ENCODE data around the gene ZNF451. TPM values are rescaled to one million over a fixed set of nuclear protein-coding genes. Genes with fewer than 3 reads are reported as not detected.
A peak's percentile ranks its signal among the peaks of the same experiment; 100 is the strongest.

ZNF451 gene
- total RNA-seq, 1 donor from 2014 or later, result 71.9 TPM

DNA sequence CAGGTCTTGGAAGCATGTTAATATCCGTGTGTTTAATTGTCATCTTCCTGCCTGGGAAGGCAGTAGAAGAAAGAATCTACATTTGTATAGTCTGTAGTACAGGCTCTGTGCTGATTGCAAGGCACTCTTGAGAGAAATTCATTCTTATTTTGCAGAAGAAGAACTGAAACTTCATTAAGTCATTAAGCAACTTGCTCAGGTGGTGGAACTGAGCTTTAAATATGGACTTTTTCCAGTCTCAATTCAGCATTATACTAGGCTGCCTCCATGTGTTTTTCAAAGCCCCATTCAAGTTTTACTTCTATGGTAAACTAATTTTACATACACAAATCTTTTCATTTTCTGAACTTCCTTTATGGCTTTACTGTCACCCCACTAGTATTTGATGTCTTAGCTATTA lies 18.7 kb downstream of the ZNF451 start:
- H3K9me3 Mint-ChIP-seq, result no peaks in the 10 kb centered on the region
- TF ChIP-seq, protein P1, sequence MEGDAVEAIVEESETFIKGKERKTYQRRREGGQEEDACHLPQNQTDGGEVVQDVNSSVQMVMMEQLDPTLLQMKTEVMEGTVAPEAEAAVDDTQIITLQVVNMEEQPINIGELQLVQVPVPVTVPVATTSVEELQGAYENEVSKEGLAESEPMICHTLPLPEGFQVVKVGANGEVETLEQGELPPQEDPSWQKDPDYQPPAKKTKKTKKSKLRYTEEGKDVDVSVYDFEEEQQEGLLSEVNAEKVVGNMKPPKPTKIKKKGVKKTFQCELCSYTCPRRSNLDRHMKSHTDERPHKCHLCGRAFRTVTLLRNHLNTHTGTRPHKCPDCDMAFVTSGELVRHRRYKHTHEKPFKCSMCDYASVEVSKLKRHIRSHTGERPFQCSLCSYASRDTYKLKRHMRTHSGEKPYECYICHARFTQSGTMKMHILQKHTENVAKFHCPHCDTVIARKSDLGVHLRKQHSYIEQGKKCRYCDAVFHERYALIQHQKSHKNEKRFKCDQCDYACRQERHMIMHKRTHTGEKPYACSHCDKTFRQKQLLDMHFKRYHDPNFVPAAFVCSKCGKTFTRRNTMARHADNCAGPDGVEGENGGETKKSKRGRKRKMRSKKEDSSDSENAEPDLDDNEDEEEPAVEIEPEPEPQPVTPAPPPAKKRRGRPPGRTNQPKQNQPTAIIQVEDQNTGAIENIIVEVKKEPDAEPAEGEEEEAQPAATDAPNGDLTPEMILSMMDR (IDR thresholded peaks at IDR 0.05), result no peak
- H3K4me1 Mint-ChIP-seq, result peaks cover 43% of the 10 kb centered on the region
- intact Hi-C loops (cut with micrococcal nuclease), result loop anchor here (1.0 to 10.0 kb wide), 4 partner anchors 64 to 209 kb away; partner anchors contain the start of genes BAG2, PRIM2 and RAB23
- peaks cover 27% of the 10 kb centered on the region for H3K36me3 Mint-ChIP-seq (ENCODE audit: low read depth)
- peak; percentile 86 for ATAC-seq (ENCODE audit: low read depth)
- POLR2A ChIA-PET, result interaction anchor here (0.5 to 0.8 kb wide), 2 partner anchors 13 to 64 kb away, joined by 3 to 4 read pairs; no protein-coding TSS in a partner anchor
- H3K4me3 Mint-ChIP-seq, result peak overlapping the region; percentile 16
- H3K27ac Mint-ChIP-seq, result peak overlapping the region; percentile 59
- no peaks in the 10 kb centered on the region for H3K27me3 Mint-ChIP-seq
- DNase-seq, result no peak
- CTCF ChIA-PET, result no interaction called here

DNA sequence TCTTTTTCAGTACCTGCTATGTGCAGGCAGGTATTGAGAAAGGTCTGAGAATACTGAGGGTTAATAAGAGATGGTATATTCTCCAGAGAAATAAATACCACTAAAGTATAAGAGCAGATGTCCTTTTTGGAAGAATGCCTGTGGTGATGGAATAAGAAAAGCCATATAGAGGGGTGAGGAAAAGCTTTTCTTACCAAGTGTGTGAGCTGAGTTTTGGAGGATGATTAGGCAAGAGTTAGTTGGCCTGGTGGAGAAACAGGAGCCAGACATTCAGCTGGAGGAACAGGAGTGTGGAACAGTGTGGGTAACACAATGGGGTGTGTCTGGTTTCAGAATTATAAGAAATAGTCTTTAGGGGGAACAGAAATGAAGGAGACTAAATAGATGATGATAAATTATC lies 19.9 kb downstream of the ZNF451 start:
- CTCF ChIA-PET, result no interaction called here
- peak overlapping the region; percentile 6 for H3K27ac Mint-ChIP-seq
- DNase-seq (no peak), ATAC-seq (ENCODE audit: low read depth) (no peak)
- H3K9me3 Mint-ChIP-seq, result no peaks in the 10 kb centered on the region
- peaks cover 34% of the 10 kb centered on the region for H3K4me1 Mint-ChIP-seq
- TF ChIP-seq, protein P1 (IDR thresholded peaks at IDR 0.05), result no peak
- H3K27me3 Mint-ChIP-seq, result no peaks in the 10 kb centered on the region
- peaks cover 24% of the 10 kb centered on the region for H3K36me3 Mint-ChIP-seq (ENCODE audit: low read depth)
- no peak overlapping the region for H3K4me3 Mint-ChIP-seq
- POLR2A ChIA-PET, result no interaction called here
- intact Hi-C loops (cut with micrococcal nuclease), result loop anchor here (2.0 to 10.0 kb wide), 4 partner anchors 15 to 205 kb away; partner anchors contain the start of genes BAG2 and RAB23

DNA sequence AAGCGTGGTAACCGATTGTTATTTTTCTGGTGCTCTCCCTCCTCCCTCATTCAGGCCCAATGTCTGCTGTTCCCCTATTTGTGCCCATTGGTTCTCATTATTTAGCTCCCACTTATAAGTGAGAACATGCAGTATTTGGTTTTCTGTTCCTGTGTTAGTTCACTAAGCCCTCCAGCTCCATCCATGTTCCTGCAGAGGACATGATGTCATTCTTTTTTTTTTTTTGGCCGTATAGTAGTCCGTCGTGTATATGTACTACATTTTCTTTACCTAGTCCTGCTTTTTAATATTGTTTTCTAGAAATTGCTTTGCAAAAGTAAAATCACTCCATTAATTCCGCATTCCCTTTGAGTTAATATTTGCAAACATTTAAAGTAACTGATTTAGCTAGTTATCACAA lies 23.1 kb downstream of the ZNF451 start:
- Mint-ChIP-seq H3K27ac (no peak overlapping the region), H3K27me3 (no peaks in the 10 kb centered on the region), H3K36me3 (ENCODE audit: low read depth) (peaks cover 14% of the 10 kb centered on the region), H3K4me1 (peaks cover 29% of the 10 kb centered on the region), H3K4me3 (no peak overlapping the region), H3K9me3 (no peaks in the 10 kb centered on the region)
- ChIA-PET CTCF (no interaction called here), POLR2A (no interaction called here)
- intact Hi-C loops (cut with micrococcal nuclease), result no loop called here
- TF ChIP-seq, protein P1 (IDR thresholded peaks at IDR 0.05), result no peak
- DNase-seq (no peak), ATAC-seq (ENCODE audit: low read depth) (no peak)

DNA sequence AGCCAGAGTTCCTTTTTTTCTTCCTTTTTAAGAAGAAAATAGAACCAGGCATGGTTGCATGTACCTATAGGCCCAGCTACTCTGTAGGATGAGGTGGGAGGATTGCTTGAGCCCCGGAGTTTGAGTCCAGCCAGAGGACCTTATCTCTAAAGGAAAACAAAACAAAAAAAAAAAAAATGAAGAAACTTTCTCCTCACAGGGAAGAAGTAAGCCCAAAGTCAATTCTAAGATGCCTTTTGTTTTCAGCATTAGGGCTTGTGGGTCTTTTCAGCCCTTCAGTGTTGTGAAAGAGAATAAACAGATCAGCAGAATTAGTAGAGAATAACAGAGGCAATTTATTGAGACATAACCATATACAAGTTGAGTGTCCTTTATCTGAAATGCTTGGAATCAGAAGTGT lies 26.8 kb downstream of the ZNF451 start:
- intact Hi-C loops (cut with micrococcal nuclease), result no loop called here
- no peak overlapping the region for H3K4me3 Mint-ChIP-seq
- H3K9me3 Mint-ChIP-seq, result no peaks in the 10 kb centered on the region
- ChIA-PET POLR2A (no interaction called here), CTCF (no interaction called here)
- no peak for ATAC-seq (ENCODE audit: low read depth)
- H3K27me3 Mint-ChIP-seq, result no peaks in the 10 kb centered on the region
- no peak overlapping the region for H3K27ac Mint-ChIP-seq
- H3K4me1 Mint-ChIP-seq, result peaks cover 7% of the 10 kb centered on the region
- H3K36me3 Mint-ChIP-seq (ENCODE audit: low read depth), result peaks cover 27% of the 10 kb centered on the region
- DNase-seq, result no peak
- TF ChIP-seq, protein P1 (IDR thresholded peaks at IDR 0.05), result no peak

DNA sequence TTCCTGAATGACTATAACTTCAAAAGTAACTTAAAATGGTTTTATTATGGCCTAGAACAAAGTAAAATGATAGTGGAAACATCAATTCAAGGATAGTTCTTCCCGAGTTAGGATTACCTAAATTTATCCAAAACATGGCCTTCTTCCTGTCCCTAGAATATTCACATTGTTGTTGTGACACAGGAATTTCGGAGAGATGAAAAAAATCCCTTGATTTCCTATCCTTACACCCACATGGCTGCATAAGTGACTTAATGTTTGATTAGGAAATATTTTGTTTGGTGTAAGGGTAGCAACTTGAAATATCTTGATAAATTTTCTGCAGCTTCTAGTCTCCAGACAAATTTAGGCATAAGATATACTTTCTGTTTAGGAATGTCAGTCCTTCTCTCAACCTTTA lies 27.8 kb downstream of the ZNF451 start:
- Mint-ChIP-seq H3K4me3 (no peak overlapping the region), H3K27ac (no peak overlapping the region), H3K27me3 (no peaks in the 10 kb centered on the region), H3K36me3 (ENCODE audit: low read depth) (peaks cover 32% of the 10 kb centered on the region), H3K4me1 (peaks cover 5% of the 10 kb centered on the region), H3K9me3 (no peaks in the 10 kb centered on the region)
- intact Hi-C loops (cut with micrococcal nuclease), result no loop called here
- CTCF ChIA-PET, result no interaction called here
- DNase-seq (no peak), ATAC-seq (ENCODE audit: low read depth) (no peak)
- POLR2A ChIA-PET, result no interaction called here
- TF ChIP-seq, protein P1 (IDR thresholded peaks at IDR 0.05), result no peak

All from activated B cell treated with CpG ODN at 0.5 μM for 24 hours (primary cell).